H1 (cell line): ENCODE data around the gene LSM5. TPM values are rescaled to one million over a fixed set of nuclear protein-coding genes. Genes with fewer than 3 reads are reported as not detected.

Experiments used
- CTCF ChIA-PET: fragments of 300-600 bp; sonication (Branson Sonifier 250); formaldehyde crosslinking; loops from one replicate; lab custom pipeline; 2021; ENCODE audit not compliant: partially characterized antibody; lab: Charles Lee
- POLR2A ChIA-PET: fragments of 300-600 bp; sonication (Branson Sonifier 250); formaldehyde crosslinking; loops from one replicate; lab custom pipeline; 2021; ENCODE audit warnings: inconsistent platforms; ENCODE audit not compliant: partially characterized antibody; lab: Charles Lee
- DNase-seq, 2 experiments: peaks; one replicate each; pipeline versions ENCODE4 v3.0.0 to v3.0.0-alpha.2; 2010 to 2022; ENCODE audit warnings: low spot score in 2 of 2, low read depth in 1 of 2, mixed read lengths in 1 of 2
- FAIRE-seq: peaks from 2 replicates; lab custom pipeline; 2011; peaks lifted over from hg19 to GRCh38; lab: Jason Lieb, UNC
- H2AFZ ChIP-seq: 2 replicates; pipeline ENCODE4 v1.8.1; 2012; ENCODE audit warnings: low read length, inconsistent platforms
- H2AK5ac ChIP-seq: 2 replicates; pipeline ENCODE4 v1.6.1; 2013; ENCODE audit warnings: low read depth, low read length
- H2BK120ac ChIP-seq: replicated peaks from 2 replicates; pipeline ENCODE3; 2013; ENCODE audit warnings: low read depth, low read length, inconsistent platforms
- H2BK12ac ChIP-seq: 2 replicates; pipeline ENCODE4 v1.6.1; 2013; ENCODE audit warnings: low read depth, low read length
- H2BK15ac ChIP-seq: 2 replicates; pipeline ENCODE4 v1.6.1; 2013; ENCODE audit warnings: low read length
- H2BK20ac ChIP-seq: 2 replicates; pipeline ENCODE4 v1.6.1; 2013; ENCODE audit warnings: low read length
- H2BK5ac ChIP-seq: 2 replicates; pipeline ENCODE4 v1.6.1; 2013; ENCODE audit warnings: low read depth, low read length
- H3K14ac ChIP-seq: 2 replicates; pipeline ENCODE4 v1.6.1; 2013; ENCODE audit warnings: inconsistent platforms; ENCODE audit not compliant: insufficient read length
- H3K18ac ChIP-seq: 2 replicates; pipeline ENCODE4 v1.6.1; 2013; ENCODE audit warnings: low read length; ENCODE audit errors: extremely low read depth
- H3K23ac ChIP-seq: 2 replicates; pipeline ENCODE4 v1.6.1; 2013; ENCODE audit warnings: inconsistent platforms; ENCODE audit not compliant: insufficient read length
- H3K23me2 ChIP-seq: 2 replicates; pipeline ENCODE4 v1.6.1; 2013; ENCODE audit warnings: low read depth, low read length
- H3K27ac ChIP-seq: 2 replicates; pipeline ENCODE4 v1.6.1; 2011; ENCODE audit warnings: low read depth, low read length, inconsistent platforms
- H3K27me3 ChIP-seq, 4 experiments: replicated peaks in 1 of 4; 1 replicate in 1 of 4; 2 replicates in 3 of 4; pipeline versions ENCODE4 v1.6.1 to v1.8.1; 2011 to 2013; ENCODE audit warnings: low read length in 3 of 4, mild to moderate bottlenecking in 3 of 4, inconsistent platforms in 2 of 4, mixed read lengths in 2 of 4, moderate library complexity in 1 of 4; ENCODE audit not compliant: control insufficient read depth in 3 of 4, insufficient read depth in 3 of 4; ENCODE audit errors: extremely low read depth in 1 of 4
- H3K36me3 ChIP-seq, 4 experiments: 2 replicates each; pipeline versions ENCODE4 v1.6.1 to v1.8.1; 2011 to 2013; ENCODE audit warnings: mild to moderate bottlenecking in 4 of 4, low read length in 3 of 4, moderate library complexity in 2 of 4, control low read depth in 1 of 4, inconsistent platforms in 1 of 4; ENCODE audit not compliant: insufficient read depth in 4 of 4, control insufficient read depth in 2 of 4
- H3K4ac ChIP-seq: replicated peaks from 2 replicates; pipeline ENCODE3; 2013; ENCODE audit warnings: low read length, low read depth, mixed read lengths, inconsistent platforms; ENCODE audit not compliant: insufficient read length
- H3K4me1 ChIP-seq, 4 experiments: replicated peaks in 1 of 4; 1 replicate in 1 of 4; 2 replicates in 3 of 4; pipeline versions ENCODE4 v1.6.1 to v1.8.1; 2011 to 2013; ENCODE audit warnings: low read length in 3 of 4, inconsistent platforms in 2 of 4, mixed read lengths in 1 of 4; ENCODE audit not compliant: insufficient read depth in 4 of 4, control insufficient read depth in 3 of 4
- H3K4me2 ChIP-seq, 2 experiments: 2 replicates each; pipeline versions ENCODE4 v1.6.1 to v1.8.1; 2011 to 2013; ENCODE audit warnings: low read depth in 2 of 2, low read length in 2 of 2, control low read depth in 1 of 2, inconsistent platforms in 1 of 2, mild to moderate bottlenecking in 1 of 2; ENCODE audit not compliant: insufficient read depth in 1 of 2
- H3K4me3 ChIP-seq, 4 experiments: fragments of 200-600, 300-600 bp in 1 of 4; sonication (generic), shearing (Covaris generic), sonication (Bioruptor Twin) in 1 of 4; 2 replicates each; pipeline versions ENCODE4 v1.5.1 to v1.8.1; 2011 to 2016; ENCODE audit warnings: low read length in 4 of 4, low read depth in 3 of 4, control low read depth in 2 of 4, inconsistent platforms in 2 of 4, mild to moderate bottlenecking in 2 of 4, mixed read lengths in 1 of 4, moderate library complexity in 1 of 4; ENCODE audit not compliant: insufficient read depth in 2 of 4; ENCODE audit errors: extremely low read depth in 1 of 4
- H3K56ac ChIP-seq: replicated peaks from 2 replicates; pipeline ENCODE3; 2013; ENCODE audit warnings: low read depth, mild to moderate bottlenecking, mixed read lengths, low read length, inconsistent platforms; ENCODE audit not compliant: insufficient read length
- H3K79me1 ChIP-seq: 2 replicates; pipeline ENCODE4 v1.6.1; 2013; ENCODE audit warnings: low read depth, low read length, control low read depth
- H3K79me2 ChIP-seq, 2 experiments: 2 replicates each; pipeline versions ENCODE4 v1.6.1 to v1.8.1; 2012 to 2013; ENCODE audit warnings: low read length in 2 of 2, mild to moderate bottlenecking in 2 of 2, inconsistent platforms in 1 of 2; ENCODE audit not compliant: insufficient read depth in 2 of 2, control insufficient read depth in 1 of 2
- H3K9ac ChIP-seq, 4 experiments: replicated peaks in 1 of 4; 1 replicate in 1 of 4; 2 replicates in 3 of 4; pipeline versions ENCODE4 v1.6.1 to v1.8.1; 2011 to 2013; ENCODE audit warnings: low read depth in 3 of 4, low read length in 3 of 4, control low read depth in 2 of 4, mild to moderate bottlenecking in 2 of 4, moderate library complexity in 2 of 4, inconsistent platforms in 1 of 4; ENCODE audit errors: extremely low read depth in 1 of 4
- H3K9me3 ChIP-seq, 2 experiments: 2 replicates each; pipeline versions ENCODE4 v1.6.1 to v1.8.1; 2012 to 2013; ENCODE audit warnings: mild to moderate bottlenecking in 2 of 2, moderate library complexity in 2 of 2, control low read depth in 1 of 2, inconsistent platforms in 1 of 2, low read depth in 1 of 2, low read length in 1 of 2, mixed read lengths in 1 of 2; ENCODE audit not compliant: insufficient read depth in 2 of 2
- H4K20me1 ChIP-seq, 2 experiments: replicated peaks in 1 of 2; 2 replicates each; pipeline versions ENCODE3 to v1.8.1; 2011 to 2013; ENCODE audit warnings: inconsistent platforms in 2 of 2, low read length in 2 of 2, mild to moderate bottlenecking in 1 of 2; ENCODE audit not compliant: insufficient read depth in 2 of 2, control insufficient read depth in 1 of 2
- H4K5ac ChIP-seq: 2 replicates; pipeline ENCODE4 v1.6.1; 2013; ENCODE audit warnings: low read length, low read depth, mixed read lengths, inconsistent platforms; ENCODE audit not compliant: insufficient read length
- H4K8ac ChIP-seq: 2 replicates; pipeline ENCODE4 v1.8.0; 2013; ENCODE audit warnings: mild to moderate bottlenecking, moderate library complexity, low read length, inconsistent platforms; ENCODE audit not compliant: insufficient read depth; ENCODE audit errors: extremely low read depth
- H4K91ac ChIP-seq: replicated peaks from 2 replicates; pipeline ENCODE3; 2013; ENCODE audit warnings: low read length, mixed read lengths, inconsistent platforms; ENCODE audit not compliant: insufficient read length
- CHD1 ChIP-seq: IDR thresholded peaks from 2 replicates; pipeline ENCODE4 v1.6.1; 2012; ENCODE audit warnings: low read depth, low read length, improper control_type of control experiment
- JUND ChIP-seq: IDR thresholded peaks from 2 replicates; pipeline ENCODE4 v1.6.1; 2011; ENCODE audit warnings: mild to moderate bottlenecking, improper control_type of control experiment, low read length
- MAFK ChIP-seq: IDR thresholded peaks from 2 replicates; pipeline ENCODE4 v1.6.1; 2012; ENCODE audit warnings: low read depth, mild to moderate bottlenecking, improper control_type of control experiment, low read length
- WGBS, 2 experiments: shearing (Covaris generic) in 1 of 2; methylation state at CpG; one replicate each; pipeline versions ENCODE4 v1.1.6 to v1.1.7; 2013 to 2015; ENCODE audit warnings: low lambda C conversion rate in 2 of 2, mixed read lengths in 2 of 2, inconsistent platforms in 1 of 2, low coverage in 1 of 2, missing lambda C conversion rate in 1 of 2; ENCODE audit not compliant: insufficient replicate concordance in 2 of 2, insufficient coverage in 1 of 2, insufficient read length in 1 of 2; ENCODE audit errors: extremely low coverage in 1 of 2, missing lambda C conversion rate in 1 of 2; 5-methylcytosine and 5-hydroxymethylcytosine counted together
- polyA plus RNA-seq, 7 experiments: library from polyadenylated mRNA; depleted of rRNA in 3 of 7; stranded (reverse) in 5 of 7; unstranded in 2 of 7; fragments of >200 nt in 5 of 7; fragments of 200-250 nt in 2 of 7; gene quantifications; 1 replicate in 5 of 7; 2 replicates in 1 of 7; 4 replicates in 1 of 7; pipeline versions ENCODE4 v1.2.1 to v1.2.3, GENCODE V29; 2011 to 2013; ENCODE audit warnings: missing spikeins in 2 of 7, mixed read lengths in 2 of 7
- total RNA-seq: library from RNA; stranded (reverse); fragmentation: NEBNext Ultra II Directional; extraction: Animal tissue kit (Norgen Biotek cat#: 25700); gene quantifications from 2 replicates; pipeline ENCODE4 v1.2.1, GENCODE V29; 2021
- TF ChIP-seq, protein P1 (sequence below): IDR thresholded peaks from 2 replicates; pipeline ENCODE4 v1.6.1; 2011; ENCODE audit warnings: low read depth, mild to moderate bottlenecking, low read length; ENCODE audit not compliant: insufficient read depth

LSM5 gene
- total and polyA plus RNA-seq, 2 of the 8 experiments (the other 6 are each of a cell fraction or from before 2014, with no cell fraction given): 58.9 to 103 TPM

DNA sequence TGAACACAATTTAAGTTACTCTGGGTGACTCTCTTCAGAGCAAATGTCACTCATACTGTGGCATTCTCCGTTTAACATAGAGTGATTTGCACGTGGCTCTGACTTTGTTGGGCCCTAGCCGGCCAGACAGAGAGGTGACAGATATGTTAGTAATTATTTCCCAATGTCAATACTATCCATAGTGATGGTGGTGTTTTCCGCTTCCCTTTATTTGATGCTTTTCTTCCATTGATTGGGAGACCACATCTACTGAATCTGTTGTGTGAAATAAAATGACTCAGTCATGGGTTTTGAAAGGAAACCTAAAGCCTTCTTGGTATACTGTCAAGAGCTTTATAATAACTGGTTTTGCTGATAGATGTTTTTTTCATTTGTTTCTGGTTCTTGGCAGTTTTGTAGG is 12.5 kb upstream of the LSM5 start:
- Histone ChIP-seq H3K27ac (no peak overlapping the region), H4K91ac (no peak overlapping the region), H4K5ac (no peak overlapping the region), H3K14ac (no peak overlapping the region), H2BK5ac (no peak overlapping the region), H3K79me2 (peaks cover 18 to 94% of the 10 kb centered on the region in 2 experiments), H2AFZ (no peak overlapping the region), H3K4me2 (no peak overlapping the region), H3K23me2 (no peaks in the 10 kb centered on the region), H3K56ac (no peak overlapping the region), H3K9ac (no peak overlapping the region), H4K20me1 (peaks cover 7 to 9% of the 10 kb centered on the region in 2 experiments), H3K23ac (no peak overlapping the region), H3K4ac (no peak overlapping the region), H2BK15ac (no peak overlapping the region), H3K4me1 (peaks cover 0 to 2% (median under 1%) of the 10 kb centered on the region in 4 experiments; a peak in 1 of 7 replicates), H4K8ac (no peak overlapping the region), H3K36me3 (peaks cover 0 to 4% (median 0%) of the 10 kb centered on the region in 4 experiments; a peak in 2 of 8 replicates), H3K18ac (no peak overlapping the region), H2BK120ac (no peak overlapping the region), H3K79me1 (no peaks in the 10 kb centered on the region), H2BK20ac (no peak overlapping the region), H3K9me3 (no peaks in the 10 kb centered on the region), H3K4me3 (no peak overlapping the region), H2BK12ac (no peak overlapping the region), H2AK5ac (no peak overlapping the region), H3K27me3 (peaks cover 0 to 1% (median 0%) of the 10 kb centered on the region in 4 experiments; a peak in 1 of 7 replicates)
- CTCF ChIA-PET: no interaction called here
- no peak for TF ChIP-seq MAFK
- no peak for TF ChIP-seq JUND
- TF ChIP-seq, protein P1, sequence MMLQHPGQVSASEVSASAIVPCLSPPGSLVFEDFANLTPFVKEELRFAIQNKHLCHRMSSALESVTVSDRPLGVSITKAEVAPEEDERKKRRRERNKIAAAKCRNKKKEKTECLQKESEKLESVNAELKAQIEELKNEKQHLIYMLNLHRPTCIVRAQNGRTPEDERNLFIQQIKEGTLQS: no peak
- no peak for TF ChIP-seq CHD1
- POLR2A ChIA-PET: no interaction called here
- FAIRE-seq (no peak), DNase-seq (no peak)
- 76% methylated on average over 4 of the region's 4 CpGs; no CpG with 5 or more reads in 1 of the 2 experiments for WGBS, 2 experiments
